PFSK-1 (cell line): ENCODE measurements around the gene MAF.

Experiments used
- FOXP2 ChIP-seq: optimal IDR thresholded peaks from 2 replicates; pipeline ENCODE3; 2011; ENCODE audit warnings: borderline replicate concordance, control low read depth, inconsistent platforms; ENCODE audit not compliant: insufficient read depth; ENCODE audit errors: extremely low read length, extremely low read depth
- POLR2AphosphoS5 ChIP-seq: IDR thresholded peaks from 2 replicates; pipeline ENCODE4 v1.6.1; 2012; ENCODE audit warnings: low read depth, mild to moderate bottlenecking, control low read depth, low read length, moderate library complexity
- REST ChIP-seq, 2 experiments: IDR thresholded peaks; 2 replicates each; pipeline versions ENCODE4 v1.6.1 to v1.8.0; 2011 to 2012; ENCODE audit warnings: low read depth in 2 of 2, low read length in 2 of 2, control low read depth in 1 of 2, inconsistent platforms in 1 of 2, mild to moderate bottlenecking in 1 of 2, moderate library complexity in 1 of 2; ENCODE audit not compliant: insufficient read depth in 1 of 2
- TAF1 ChIP-seq: IDR thresholded peaks from 2 replicates; pipeline ENCODE4 v1.6.1; 2012; ENCODE audit warnings: low read length, control low read depth, borderline replicate concordance; ENCODE audit not compliant: insufficient read depth

- TF ChIP-seq TAF1 (no peak), REST (IDR thresholded peaks at IDR 0.05; ENCODE audit: insufficient read depth in 1 of 2, low read depth in 2 of 2, low read length in 2 of 2) (no peak), POLR2AphosphoS5 (no peak), FOXP2 (no peak)
These were observed 19.9 kb downstream of the MAF start for GRCh38 chr16:79580453-79581191.
